Astrocyte of the cerebellum (primary cell): Measurements from ENCODE around the gene ST6GALNAC2.
A peak's percentile ranks its signal among the peaks of the same experiment; 100 is the strongest.
"Not testable (repeated sequence)": the region's sequence is repeated elsewhere in the genome, so short reads cannot be mapped to it uniquely, and the experiment has no call there.

Source experiments
- DNase-seq: peaks from one replicate; pipeline ENCODE4 v3.0.0-alpha.2; 2011; ENCODE audit warnings: low read depth
- H3K4me3 ChIP-seq: 2 replicates; pipeline ENCODE4 v1.5.1; 2011; ENCODE audit warnings: mild to moderate bottlenecking, low read depth, low read length, moderate library complexity
- in situ Hi-C: cut with HindIII; loops from 2 replicates; pipeline ENCODE4 v1.10.0; 2017; ENCODE audit warnings: low sequenced_read_pairs
- TF ChIP-seq, protein P1 (sequence below): IDR thresholded peaks from 2 replicates; pipeline ENCODE4 v1.5.1; 2012; ENCODE audit warnings: low read length, low read depth, moderate library complexity, mild to moderate bottlenecking; ENCODE audit errors: missing control alignments

ST6GALNAC2 gene

DNA sequence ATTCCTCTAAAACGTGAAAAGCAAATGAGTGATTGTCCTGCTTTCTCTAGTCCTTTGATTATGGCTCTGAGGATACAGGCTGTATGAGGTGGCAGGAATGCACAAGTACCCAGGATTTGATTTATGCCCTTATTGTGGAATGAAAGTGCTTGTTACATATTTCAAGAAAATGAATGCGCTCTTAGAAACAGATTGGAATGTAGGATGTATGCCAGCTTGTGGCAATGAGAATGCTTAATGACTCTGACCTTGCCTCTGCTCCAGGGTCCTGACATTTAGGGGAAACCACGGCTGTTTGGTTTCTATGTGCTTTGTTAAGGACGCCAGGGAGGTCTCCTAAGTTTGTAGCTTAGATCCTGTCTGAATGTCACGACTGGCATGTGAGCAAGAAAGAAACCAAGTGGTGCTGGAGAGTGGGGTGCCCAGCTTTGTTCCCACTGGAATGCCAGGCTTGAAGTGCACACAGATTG, 23.8 kb downstream of the ST6GALNAC2 start:
- in situ Hi-C loops = loop anchor here (5.0 to 25.0 kb wide), 2 partner anchors 50 to 175 kb away; partner anchors contain the start of genes JMJD6, METTL23, MFSD11 and SRSF2
- DNase-seq = no peak
- TF ChIP-seq, protein P1, sequence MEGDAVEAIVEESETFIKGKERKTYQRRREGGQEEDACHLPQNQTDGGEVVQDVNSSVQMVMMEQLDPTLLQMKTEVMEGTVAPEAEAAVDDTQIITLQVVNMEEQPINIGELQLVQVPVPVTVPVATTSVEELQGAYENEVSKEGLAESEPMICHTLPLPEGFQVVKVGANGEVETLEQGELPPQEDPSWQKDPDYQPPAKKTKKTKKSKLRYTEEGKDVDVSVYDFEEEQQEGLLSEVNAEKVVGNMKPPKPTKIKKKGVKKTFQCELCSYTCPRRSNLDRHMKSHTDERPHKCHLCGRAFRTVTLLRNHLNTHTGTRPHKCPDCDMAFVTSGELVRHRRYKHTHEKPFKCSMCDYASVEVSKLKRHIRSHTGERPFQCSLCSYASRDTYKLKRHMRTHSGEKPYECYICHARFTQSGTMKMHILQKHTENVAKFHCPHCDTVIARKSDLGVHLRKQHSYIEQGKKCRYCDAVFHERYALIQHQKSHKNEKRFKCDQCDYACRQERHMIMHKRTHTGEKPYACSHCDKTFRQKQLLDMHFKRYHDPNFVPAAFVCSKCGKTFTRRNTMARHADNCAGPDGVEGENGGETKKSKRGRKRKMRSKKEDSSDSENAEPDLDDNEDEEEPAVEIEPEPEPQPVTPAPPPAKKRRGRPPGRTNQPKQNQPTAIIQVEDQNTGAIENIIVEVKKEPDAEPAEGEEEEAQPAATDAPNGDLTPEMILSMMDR = no peak
- no peak overlapping the region for H3K4me3 ChIP-seq

GRCh38 chr17:76561332-76561731, 24.3 kb downstream of the ST6GALNAC2 start:
- in situ Hi-C loops = loop anchor here (5.0 to 25.0 kb wide), 2 partner anchors 49 to 176 kb away; partner anchors contain the start of genes JMJD6, METTL23, MFSD11 and SRSF2
- TF ChIP-seq, protein P1 = no peak
- no peak for DNase-seq
- H3K4me3 ChIP-seq = no peak overlapping the region

- H3K4me3 ChIP-seq = no peak overlapping the region
- DNase-seq = no peak
- in situ Hi-C loops = loop anchor here (5.0 to 25.0 kb wide), 2 partner anchors 49 to 176 kb away; partner anchors contain the start of genes JMJD6, METTL23, MFSD11 and SRSF2
- TF ChIP-seq, protein P1 = no peak
Observed at GRCh38 chr17:76560877-76561221, 24.8 kb downstream of the ST6GALNAC2 start.

DNA sequence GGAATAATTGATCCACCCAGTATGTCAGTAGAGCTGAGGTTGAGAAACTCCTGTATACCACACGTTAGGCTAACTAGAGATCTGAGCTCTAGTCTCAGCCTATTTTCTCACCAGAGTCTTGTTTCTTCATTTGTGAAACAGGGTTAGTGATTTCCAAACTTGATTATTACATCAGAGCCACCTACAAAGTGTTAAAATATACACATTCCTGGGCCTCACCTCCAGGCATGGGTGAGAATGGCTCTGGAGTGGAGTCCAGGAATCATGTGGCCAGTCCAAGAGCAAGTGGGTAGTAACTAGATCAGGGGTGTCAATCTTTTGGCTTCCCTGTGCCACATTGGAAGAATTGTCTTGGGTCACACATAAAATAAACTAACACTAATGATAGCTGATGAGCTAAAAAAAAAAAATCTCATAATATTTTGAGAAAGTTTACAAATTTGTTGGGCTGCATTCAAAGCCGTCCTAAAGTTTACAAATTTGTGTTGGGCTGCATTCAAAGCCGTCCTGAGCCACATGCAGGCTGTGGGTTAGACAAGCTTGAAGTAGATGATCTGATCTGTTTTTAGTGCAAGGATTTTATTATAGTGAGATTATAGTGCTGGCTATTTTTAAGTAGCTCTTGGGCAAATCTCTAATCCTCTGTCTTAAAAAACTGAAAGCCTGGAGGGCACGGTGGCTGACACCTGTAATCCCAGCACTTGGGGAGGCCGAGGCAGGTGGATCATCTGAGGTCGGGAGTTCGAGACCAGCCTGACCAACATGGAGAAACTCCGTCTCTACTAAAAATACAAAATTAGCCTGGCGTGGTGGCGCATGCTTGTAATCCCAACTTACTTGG, 25.4 kb downstream of the ST6GALNAC2 start:
- TF ChIP-seq, protein P1 = no peak
- in situ Hi-C loops = loop anchor here (5.0 to 25.0 kb wide), 2 partner anchors 48 to 177 kb away; partner anchors contain the start of genes JMJD6, METTL23, MFSD11 and SRSF2
- no peak for DNase-seq
- no peak overlapping the region for H3K4me3 ChIP-seq

DNA sequence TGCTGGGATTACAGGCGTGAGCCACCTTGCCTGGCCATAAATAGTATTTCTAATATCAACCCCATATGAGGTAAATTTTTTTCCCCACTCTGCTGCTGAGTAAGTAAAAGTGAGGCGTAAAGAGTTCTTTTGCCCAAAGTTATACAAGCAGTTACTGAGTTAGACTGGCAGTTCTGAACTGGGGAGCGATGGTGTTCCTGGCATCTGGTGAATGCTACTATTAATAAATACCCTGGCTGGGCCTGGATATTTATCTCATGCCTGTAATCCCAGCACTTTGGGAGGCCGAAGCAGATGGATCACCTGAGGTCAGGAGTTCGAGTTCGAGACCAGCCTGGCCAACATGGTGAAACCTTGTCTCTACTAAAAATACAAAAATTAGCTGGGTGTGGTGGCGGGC, 26.2 kb downstream of the ST6GALNAC2 start:
- in situ Hi-C loops = loop anchor here (25.0 kb wide), 1 partner anchor 178 kb away; the partner anchor contains the start of genes JMJD6, METTL23, MFSD11 and SRSF2
- not testable (repeated sequence) for DNase-seq
- peak overlapping the region; percentile 94 for H3K4me3 ChIP-seq

- in situ Hi-C loops = loop anchor here (25.0 kb wide), 1 partner anchor 179 kb away; the partner anchor contains the start of genes JMJD6, METTL23, MFSD11 and SRSF2
- H3K4me3 ChIP-seq = peak overlapping the region; percentile 94
- TF ChIP-seq, protein P1 = peak; percentile 58
- DNase-seq = no peak
Observed at GRCh38 chr17:76558198-76559095, 27.2 kb downstream of the ST6GALNAC2 start.
